PC-3 (cell line): Measurements from ENCODE around the gene HOXD3.

Source experiments
- CTCF ChIP-seq: fragments of 300-600 bp; sonication (generic); conservative IDR thresholded peaks from 2 replicates; pipeline ENCODE4 v1.5.1; 2017; ENCODE audit warnings: antibody characterized with exemption, low read depth, mild to moderate bottlenecking, low read length
- EZH2 ChIP-seq: fragments of 300-600 bp; sonication (generic); IDR thresholded peaks from one replicate; pipeline ENCODE4 v1.6.1; 2017; ENCODE audit warnings: antibody characterized with exemption, mild to moderate bottlenecking, low read length; ENCODE audit not compliant: unreplicated experiment
- EZH2phosphoT487 ChIP-seq: fragments of 300-600 bp; sonication (generic); IDR thresholded peaks from 2 replicates; pipeline ENCODE4 v1.6.1; 2018; ENCODE audit warnings: mild to moderate bottlenecking, antibody characterized with exemption, low read length, borderline replicate concordance

- TF ChIP-seq EZH2phosphoT487 (no peak), EZH2 (no peak), CTCF (no peak)
Observed at GRCh38 chr2:176128172-176128981, 28.7 kb upstream of the HOXD3 start.
